HL-60/S4 (cell line): ENCODE data around the gene EPHB6.

Experiments
- in situ Hi-C: fragments of 300-500 bp; cut with MboI; formaldehyde crosslinking; loops from 2 replicates; pipeline ENCODE4 v1.14.3; 2022; ENCODE audit warnings: low sequenced_read_pairs

The EPHB6 gene

GRCh38 chr7:142863891-142864685 is 9.2 kb downstream of the EPHB6 start:
- in situ Hi-C loops: loop anchor here (25.0 kb wide), 1 partner anchor 98 kb away; the partner anchor contains the start of gene KEL

- in situ Hi-C loops: loop anchor here (25.0 kb wide), 1 partner anchor 97 kb away; the partner anchor contains the start of gene KEL
Observed at GRCh38 chr7:142864980-142865747, 10.3 kb downstream of the EPHB6 start.

DNA sequence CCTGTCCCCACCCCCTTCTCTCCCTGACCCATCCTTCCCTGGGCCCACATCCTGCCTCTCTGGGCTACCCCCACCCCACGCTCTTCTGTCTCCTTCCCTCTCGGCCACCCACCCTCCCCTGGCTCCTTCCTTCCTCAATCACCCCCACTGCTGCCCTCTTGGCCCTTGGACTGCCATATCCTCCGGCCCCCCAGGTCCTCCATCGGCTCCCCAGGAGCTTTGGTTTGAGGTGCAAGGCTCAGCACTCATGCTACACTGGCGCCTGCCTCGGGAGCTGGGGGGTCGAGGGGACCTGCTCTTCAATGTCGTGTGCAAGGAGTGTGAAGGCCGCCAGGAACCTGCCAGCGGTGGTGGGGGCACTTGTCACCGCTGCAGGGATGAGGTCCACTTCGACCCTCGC is 10.9 kb downstream of the EPHB6 start:
- in situ Hi-C loops: loop anchor here (25.0 kb wide), 1 partner anchor 97 kb away; the partner anchor contains the start of gene KEL

GRCh38 chr7:142866361-142867096 is 11.7 kb downstream of the EPHB6 start:
- in situ Hi-C loops: loop anchor here (25.0 kb wide), 1 partner anchor 96 kb away; the partner anchor contains the start of gene KEL

DNA sequence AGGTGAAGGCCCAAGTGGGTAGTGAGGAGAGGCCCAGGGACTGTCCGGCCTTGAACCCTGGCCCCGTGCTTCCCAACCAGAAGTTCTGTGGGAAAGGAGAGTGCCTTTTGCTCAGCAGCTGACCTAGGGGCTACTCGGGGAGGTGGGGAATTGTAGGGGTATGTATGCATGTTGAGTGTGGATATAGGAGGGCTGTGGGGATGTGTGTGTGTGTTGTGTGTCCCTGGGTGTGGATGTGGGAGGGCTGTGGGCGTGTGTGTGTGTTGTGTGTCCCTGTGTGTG is 12.2 kb downstream of the EPHB6 start:
- in situ Hi-C loops: loop anchor here (25.0 kb wide), 1 partner anchor 95 kb away; the partner anchor contains the start of gene KEL

DNA sequence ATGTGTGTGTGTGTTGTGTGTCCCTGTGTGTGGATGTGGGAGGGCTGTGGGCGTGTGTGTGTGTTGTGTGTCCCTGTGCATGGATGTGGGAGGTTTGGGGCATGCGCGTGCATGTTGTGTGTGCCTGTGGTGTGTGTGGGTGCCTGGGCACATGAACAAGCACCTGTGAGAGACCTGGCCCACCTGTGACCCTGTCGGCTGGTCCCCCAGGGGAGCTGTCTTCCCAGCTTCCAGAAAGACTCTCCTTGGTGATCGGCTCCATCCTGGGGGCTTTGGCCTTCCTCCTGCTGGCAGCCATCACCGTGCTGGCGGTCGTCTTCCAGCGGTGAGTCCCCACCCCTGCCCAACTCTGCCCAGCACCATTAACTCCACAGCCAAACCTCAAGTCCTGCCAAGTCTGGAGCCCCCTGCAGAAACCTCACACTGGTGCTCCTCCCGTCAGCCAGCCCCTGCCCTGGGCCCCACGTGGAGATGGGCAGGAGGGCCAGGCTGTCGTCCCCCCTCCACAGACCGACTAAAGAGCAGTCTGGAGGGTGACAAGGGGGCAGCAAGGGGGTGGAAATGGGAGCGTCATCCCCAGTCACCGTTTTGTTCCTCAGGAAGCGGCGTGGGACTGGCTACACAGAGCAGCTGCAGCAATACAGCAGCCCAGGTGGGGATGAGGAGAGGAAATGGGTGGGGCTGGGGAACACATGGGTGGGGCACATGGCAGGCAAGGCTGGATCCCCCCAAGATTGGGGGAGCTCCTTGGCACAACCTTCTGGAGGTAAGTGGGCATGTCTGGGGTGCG is 12.7 kb downstream of the EPHB6 start:
- in situ Hi-C loops: loop anchor here (25.0 kb wide), 1 partner anchor 95 kb away; the partner anchor contains the start of gene KEL

GRCh38 chr7:142868188-142868985 is 13.5 kb downstream of the EPHB6 start:
- in situ Hi-C loops: loop anchor here (25.0 kb wide), 1 partner anchor 94 kb away; the partner anchor contains the start of gene KEL

DNA sequence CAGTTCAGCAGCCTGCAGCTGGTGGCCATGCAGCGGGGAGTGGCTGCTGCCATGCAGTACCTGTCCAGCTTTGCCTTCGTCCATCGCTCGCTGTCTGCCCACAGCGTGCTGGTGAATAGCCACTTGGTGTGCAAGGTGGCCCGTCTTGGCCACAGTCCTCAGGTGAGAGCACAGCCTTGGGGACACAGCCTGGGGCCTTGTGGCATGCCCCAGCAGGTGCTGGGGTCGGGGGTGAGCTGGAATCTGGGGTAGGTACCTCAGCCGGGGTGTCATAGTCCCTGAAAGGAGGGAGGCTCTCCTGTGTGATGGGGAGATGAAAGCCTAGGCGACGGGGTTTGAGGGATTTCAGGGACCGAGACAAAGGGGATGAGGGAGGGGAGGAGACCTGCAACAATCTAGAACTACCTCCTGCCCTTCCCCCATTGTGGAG is 14.1 kb downstream of the EPHB6 start:
- in situ Hi-C loops: loop anchor here (25.0 kb wide), 1 partner anchor 93 kb away; the partner anchor contains the start of gene KEL

GRCh38 chr7:142869434-142869833 is 14.6 kb downstream of the EPHB6 start:
- in situ Hi-C loops: loop anchor here (25.0 kb wide), 1 partner anchor 93 kb away; the partner anchor contains the start of gene KEL

GRCh38 chr7:142870147-142870559 is 15.3 kb downstream of the EPHB6 start:
- in situ Hi-C loops: loop anchor here (10.0 to 25.0 kb wide), 3 partner anchors 92 to 345 kb away; partner anchors contain the start of gene KEL

DNA sequence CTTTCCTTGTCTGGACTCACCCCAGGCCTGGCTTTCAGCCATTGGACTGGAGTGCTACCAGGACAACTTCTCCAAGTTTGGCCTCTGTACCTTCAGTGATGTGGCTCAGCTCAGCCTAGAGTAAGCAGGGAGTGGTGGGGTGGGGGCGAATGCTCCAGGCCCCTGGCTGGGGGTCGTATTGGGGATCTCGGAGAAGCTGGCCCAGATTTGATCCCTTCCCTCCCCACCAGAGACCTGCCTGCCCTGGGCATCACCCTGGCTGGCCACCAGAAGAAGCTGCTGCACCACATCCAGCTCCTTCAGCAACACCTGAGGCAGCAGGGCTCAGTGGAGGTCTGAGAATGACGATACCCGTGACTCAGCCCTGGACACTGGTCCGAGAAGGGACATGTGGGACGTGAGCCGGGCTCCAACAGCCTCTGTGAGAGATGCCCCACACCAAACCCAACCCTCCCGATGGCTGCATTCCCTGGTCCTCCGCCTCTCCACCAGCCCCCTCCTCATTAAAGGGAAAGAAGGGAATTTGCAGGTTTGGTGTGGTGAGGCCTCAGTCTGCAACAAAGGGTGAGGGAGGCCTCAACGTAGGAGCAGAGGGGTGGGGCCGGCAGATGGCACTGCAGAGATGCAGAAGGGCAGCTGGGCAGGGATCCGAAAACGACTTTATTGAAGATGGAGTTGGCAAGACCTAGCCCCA is 15.8 kb downstream of the EPHB6 start:
- in situ Hi-C loops: loop anchor here (10.0 to 25.0 kb wide), 3 partner anchors 92 to 344 kb away; partner anchors contain the start of gene KEL

DNA sequence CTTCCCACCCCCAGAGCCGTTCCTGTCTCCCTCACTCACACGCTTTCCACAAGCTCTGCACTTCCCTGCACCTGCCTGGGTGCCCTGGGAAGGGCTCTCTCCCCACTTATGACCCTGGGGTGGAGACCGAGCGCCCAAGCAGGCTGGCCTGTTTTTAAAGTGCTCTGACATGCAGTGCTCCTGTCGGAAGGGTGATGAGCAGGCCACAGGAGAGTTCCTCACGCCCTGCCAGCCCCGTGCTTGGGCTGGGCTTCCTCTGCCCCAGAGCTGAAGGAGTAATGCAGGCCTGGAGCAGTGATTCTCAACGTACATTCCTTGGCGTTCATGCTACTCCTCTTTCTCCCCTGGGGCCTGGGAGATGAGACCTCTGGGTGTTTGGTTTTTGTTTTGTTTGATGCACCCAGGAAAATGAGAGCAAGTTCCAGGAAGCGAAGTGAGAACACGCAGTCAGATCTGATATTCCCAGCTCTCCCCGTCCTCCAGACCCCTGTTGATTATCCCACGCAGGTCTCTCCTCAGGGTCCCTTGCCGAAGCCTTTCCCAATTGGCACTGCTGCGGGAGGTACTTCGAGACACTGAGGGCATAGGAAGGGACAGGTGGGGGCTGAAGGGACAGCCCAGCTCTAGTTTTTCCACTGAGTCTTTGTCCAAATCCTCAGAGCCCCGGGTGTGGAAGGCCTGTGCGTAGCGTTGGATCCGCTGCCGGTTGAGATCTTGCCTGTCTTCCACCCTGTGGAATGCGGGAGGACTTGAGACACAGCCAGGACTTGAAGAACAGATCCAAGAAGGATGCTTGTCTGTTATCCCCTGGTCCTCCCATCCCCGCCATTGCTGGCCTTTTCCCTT is 16.6 kb downstream of the EPHB6 start:
- in situ Hi-C loops: loop anchor here (10.0 to 25.0 kb wide), 3 partner anchors 91 to 343 kb away; partner anchors contain the start of gene KEL

DNA sequence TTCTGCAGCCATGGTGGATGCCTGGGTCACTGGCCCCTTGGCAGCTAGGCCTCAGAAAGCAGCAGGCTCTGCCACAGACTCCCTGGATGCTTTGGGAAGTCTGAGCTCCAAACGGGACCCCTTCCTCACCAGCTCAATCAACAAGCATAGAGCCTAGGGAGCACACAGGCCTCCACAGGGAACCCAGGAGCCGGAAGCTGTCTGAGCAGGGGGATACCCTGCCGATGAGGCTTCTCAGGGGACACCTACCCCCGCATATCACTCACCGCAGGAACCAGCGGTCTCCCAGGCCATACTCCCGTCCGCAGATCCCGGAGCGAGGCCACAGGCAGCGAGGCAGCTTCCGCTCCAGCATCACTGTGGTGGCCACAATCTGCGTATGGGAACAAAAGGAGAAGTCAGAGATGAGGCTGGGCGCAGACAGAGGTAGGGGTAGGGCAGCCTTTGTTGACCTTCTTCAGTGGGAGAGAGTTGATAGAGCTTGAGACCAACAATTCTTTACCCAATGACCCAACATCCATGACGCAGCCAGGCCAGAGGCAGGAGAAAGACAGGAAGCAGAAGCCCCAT is 17.3 kb downstream of the EPHB6 start:
- in situ Hi-C loops: loop anchor here (10.0 to 25.0 kb wide), 3 partner anchors 90 to 343 kb away; partner anchors contain the start of gene KEL

DNA sequence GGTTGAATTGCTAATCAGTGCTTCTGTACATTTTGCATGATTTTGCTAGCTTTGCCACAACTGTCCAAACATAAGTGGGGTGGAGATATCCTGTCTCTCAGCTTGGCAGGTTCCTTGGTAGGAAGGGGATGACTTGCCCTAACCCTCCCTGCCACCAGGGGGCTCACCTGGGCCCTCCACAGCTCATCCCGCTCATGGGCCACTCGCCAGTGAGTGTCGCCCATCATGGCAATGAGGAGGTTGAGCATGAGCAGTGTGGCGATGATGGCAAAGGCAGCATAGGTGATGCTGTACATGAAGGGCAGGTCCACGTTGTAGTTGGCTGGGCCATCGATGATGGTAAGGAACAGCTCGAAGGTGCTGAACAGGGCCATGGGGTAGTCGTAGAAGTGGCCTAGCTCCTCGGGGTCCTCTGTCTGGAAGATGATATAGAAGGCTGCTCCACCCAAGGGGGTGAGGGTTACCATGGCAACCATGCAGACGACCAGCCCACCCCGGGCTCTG is 18.5 kb downstream of the EPHB6 start:
- in situ Hi-C loops: loop anchor here (10.0 to 25.0 kb wide), 3 partner anchors 89 to 341 kb away; partner anchors contain the start of gene KEL

DNA sequence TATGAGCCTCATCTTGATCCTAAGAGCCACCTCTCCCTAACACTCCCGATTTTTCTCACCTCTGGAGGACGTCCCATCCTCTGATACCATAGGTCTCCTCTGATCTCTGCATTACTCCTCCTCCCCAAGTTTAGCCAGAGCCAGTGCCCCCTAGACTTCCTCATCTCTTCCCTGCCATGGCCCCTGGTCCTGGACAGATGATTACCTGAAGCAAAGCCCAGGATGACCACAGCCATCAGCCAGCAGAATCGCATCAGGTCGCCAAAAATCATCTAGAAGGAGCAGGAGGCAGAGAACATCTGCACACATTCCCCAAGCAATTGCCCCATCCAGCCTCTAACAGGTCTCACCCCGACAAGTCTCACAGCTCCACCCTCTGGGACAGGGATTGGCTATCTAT is 19.0 kb downstream of the EPHB6 start:
- in situ Hi-C loops: loop anchor here (10.0 to 25.0 kb wide), 3 partner anchors 88 to 341 kb away; partner anchors contain the start of gene KEL

DNA sequence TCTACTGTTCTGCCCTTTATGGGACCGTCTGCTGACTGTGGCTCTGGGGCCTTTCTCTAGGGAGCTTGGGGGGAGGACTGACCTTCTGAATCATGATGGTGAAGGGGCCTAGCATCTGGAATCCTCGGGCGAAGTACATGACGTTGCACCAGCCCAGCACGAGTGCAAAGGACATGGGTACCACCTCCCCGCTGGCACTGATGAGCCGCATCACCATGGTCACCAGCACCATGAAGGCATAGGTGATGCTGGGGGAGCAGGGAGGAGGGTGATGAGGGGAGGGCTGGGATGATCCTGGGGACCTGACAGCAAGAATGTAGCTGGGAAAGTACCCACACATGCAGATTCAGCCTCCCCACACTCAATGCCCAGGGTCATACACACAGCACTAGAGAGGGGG is 19.5 kb downstream of the EPHB6 start:
- in situ Hi-C loops: loop anchor here (10.0 to 25.0 kb wide), 3 partner anchors 88 to 340 kb away; partner anchors contain the start of gene KEL
